HG03196 (cell line): ENCODE results near the gene SYTL3.

Experiments
- ATAC-seq: cut with Tn5 transposase; IDR thresholded peaks from one replicate; pipeline ENCODE4 v1.9.1; 2021; ENCODE audit not compliant: unreplicated experiment

SYTL3 gene

GRCh38 chr6:158756977-158757752 is 107.3 kb downstream of the SYTL3 start:
- no peak for ATAC-seq

GRCh38 chr6:158757753-158758090 is 107.9 kb downstream of the SYTL3 start:
- ATAC-seq = no peak

GRCh38 chr6:158758451-158758860 is 108.6 kb downstream of the SYTL3 start:
- ATAC-seq = no peak

- no peak for ATAC-seq
These were observed 109.2 kb downstream of the SYTL3 start for GRCh38 chr6:158758941-158759479.

- no peak for ATAC-seq
These were observed 110.2 kb downstream of the SYTL3 start for GRCh38 chr6:158759966-158760617.

GRCh38 chr6:158760618-158761250 is 110.9 kb downstream of the SYTL3 start:
- no peak for ATAC-seq

- ATAC-seq = no peak
These were observed 111.9 kb downstream of the SYTL3 start for GRCh38 chr6:158761746-158762145.

- no peak for ATAC-seq
These were observed 113.1 kb downstream of the SYTL3 start for GRCh38 chr6:158762787-158763433.

GRCh38 chr6:158763434-158764182 is 113.8 kb downstream of the SYTL3 start:
- ATAC-seq = no peak

GRCh38 chr6:158764183-158764849 is 114.5 kb downstream of the SYTL3 start:
- no peak for ATAC-seq

- no peak for ATAC-seq
These were observed 115.1 kb downstream of the SYTL3 start for GRCh38 chr6:158764926-158765325.

- no peak for ATAC-seq
These were observed 115.7 kb downstream of the SYTL3 start for GRCh38 chr6:158765499-158766068.

GRCh38 chr6:158766621-158767455 is 117.0 kb downstream of the SYTL3 start:
- no peak for ATAC-seq

GRCh38 chr6:158767709-158768108 is 117.9 kb downstream of the SYTL3 start:
- no peak for ATAC-seq

- ATAC-seq = no peak
These were observed 118.6 kb downstream of the SYTL3 start for GRCh38 chr6:158768436-158768835.

- ATAC-seq = no peak
These were observed 119.4 kb downstream of the SYTL3 start for GRCh38 chr6:158769234-158769770.

GRCh38 chr6:158769771-158770432 is 120.0 kb downstream of the SYTL3 start:
- no peak for ATAC-seq
